GM12878 (cell line): ENCODE results near the gene GRB10. TPM values are rescaled to one million over a fixed set of nuclear protein-coding genes. Genes with fewer than 3 reads are reported as not detected.

ENCODE experiments used
- ATAC-seq: fragments of 200-7000 bp; cut with Tn5 transposase; 3 replicates; pipeline ENCODE4 v1.9.1; 2020; ENCODE audit warnings: mild to moderate bottlenecking, moderate library complexity
- BruUV-seq: library from RNA; stranded (reverse); fragments of 400-500 nt; replicated peaks from 2 replicates; lab custom pipeline; 2021; lab: Mats Ljungman, UMichigan
- CTCF ChIA-PET: fragments of 300-600 bp; sonication (Branson Sonifier 250); formaldehyde crosslinking; extraction: SDS; loops from one replicate; lab custom pipeline; 2021; ENCODE audit warnings: inconsistent platforms; lab: Yijun Ruan, JAX
- POLR2A ChIA-PET: fragments of 350-600 bp; formaldehyde crosslinking; extraction: SDS; loops from one replicate; lab custom pipeline; 2021; ENCODE audit warnings: inconsistent platforms; lab: Charles Lee
- RAD21 ChIA-PET: fragments of 300-600 bp; sonication (Branson Sonifier 250); formaldehyde crosslinking; loops from one replicate; lab custom pipeline; 2023; ENCODE audit warnings: antibody characterized with exemption; ENCODE audit not compliant: unreplicated experiment; lab: Charles Lee
- SMC1A ChIA-PET: fragments of 300-600 bp; sonication (Branson Sonifier 250); formaldehyde crosslinking; loops from one replicate; lab custom pipeline; 2023; ENCODE audit not compliant: unreplicated experiment, uncharacterized antibody; lab: Charles Lee
- DNase-seq: peaks from one replicate; pipeline ENCODE4 v3.0.0-alpha.2; 2011; ENCODE audit warnings: low read depth, low spot score
- FAIRE-seq: peaks from 3 replicates; lab custom pipeline; 2011; peaks lifted over from hg19 to GRCh38; lab: Jason Lieb, UNC
- H2AFZ ChIP-seq: 2 replicates; pipeline ENCODE4 v1.6.0; 2011; ENCODE audit warnings: low read depth, low read length, control low read depth; ENCODE audit not compliant: control insufficient read depth
- H3K27ac ChIP-seq: 2 replicates; pipeline ENCODE4 v1.5.1; 2011; ENCODE audit warnings: control low read depth; ENCODE audit not compliant: control insufficient read depth, insufficient read depth
- H3K27me3 ChIP-seq, 2 experiments: replicated peaks in 1 of 2; 2 replicates each; pipeline versions ENCODE4 v1.6.0 to v1.6.1; 2011; ENCODE audit warnings: low read length in 1 of 2; ENCODE audit not compliant: control insufficient read depth in 2 of 2, insufficient read depth in 2 of 2
- H3K36me3 ChIP-seq, 2 experiments: 2 replicates each; pipeline ENCODE4 v1.5.1; 2011; ENCODE audit warnings: low read length in 1 of 2; ENCODE audit not compliant: control insufficient read depth in 2 of 2, insufficient read depth in 2 of 2
- H3K4me1 ChIP-seq: 2 replicates; pipeline ENCODE4 v1.6.1; 2011; ENCODE audit warnings: mild to moderate bottlenecking, low read length, moderate library complexity, mixed read lengths; ENCODE audit not compliant: control insufficient read depth, insufficient read depth
- H3K4me2 ChIP-seq: 2 replicates; pipeline ENCODE4 v1.6.0; 2011; ENCODE audit warnings: control low read depth; ENCODE audit not compliant: control insufficient read depth, insufficient read depth
- H3K4me3 ChIP-seq: fragments of 200-600 bp; sonication (generic); 2 replicates; pipeline ENCODE4 v1.5.1; 2016
- H3K79me2 ChIP-seq: 2 replicates; pipeline ENCODE4 v1.6.0; 2011; ENCODE audit warnings: low read length; ENCODE audit not compliant: control insufficient read depth, insufficient read depth
- H3K9ac ChIP-seq: 2 replicates; pipeline ENCODE4 v1.8.0; 2011; ENCODE audit warnings: low read length, control low read depth, mixed read lengths; ENCODE audit not compliant: control insufficient read depth, insufficient read depth
- H3K9me3 ChIP-seq: replicated peaks from 3 replicates; pipeline ENCODE4 v1.5.1; 2011; ENCODE audit warnings: mild to moderate bottlenecking, low read length; ENCODE audit not compliant: control insufficient read depth, insufficient read depth
- H4K20me1 ChIP-seq: 2 replicates; pipeline ENCODE4 v1.6.0; 2011; ENCODE audit not compliant: control insufficient read depth, insufficient read depth
- CHD4 ChIP-seq: fragments of 200-600 bp; sonication (generic); IDR thresholded peaks from 2 replicates; pipeline ENCODE4 v1.6.1; 2016; ENCODE audit warnings: mild to moderate bottlenecking
- DPF2 ChIP-seq: fragments of 450-650 bp; IDR thresholded peaks from 2 replicates; pipeline ENCODE4 v1.6.1; 2017; ENCODE audit warnings: mild to moderate bottlenecking
- GATAD2B ChIP-seq: fragments of 450-650 bp; conservative IDR thresholded peaks from 2 replicates; pipeline ENCODE4 v1.6.1; 2017; ENCODE audit warnings: low read depth, mild to moderate bottlenecking, moderate library complexity
- HCFC1 ChIP-seq: fragments of 150-350 bp; IDR thresholded peaks from 2 replicates; pipeline ENCODE4 v1.6.1; 2014; ENCODE audit warnings: low read length
- HDAC2 ChIP-seq: fragments of 200-600 bp; sonication (generic); IDR thresholded peaks from 2 replicates; pipeline ENCODE4 v1.6.1; 2017
- HDGF ChIP-seq: fragments of 450-650 bp; IDR thresholded peaks from 2 replicates; pipeline ENCODE4 v1.6.1; 2016; ENCODE audit warnings: antibody characterized with exemption
- NBN ChIP-seq: fragments of 450-650 bp; IDR thresholded peaks from 2 replicates; pipeline ENCODE4 v1.6.1; 2016
- PAX5 ChIP-seq: IDR thresholded peaks from 2 replicates; pipeline ENCODE4 v1.6.1; 2011; ENCODE audit warnings: low read depth, low read length, borderline replicate concordance
- RAD21 ChIP-seq: IDR thresholded peaks from 2 replicates; pipeline ENCODE4 v1.6.1; 2011; ENCODE audit warnings: mild to moderate bottlenecking, low read depth, low read length, moderate library complexity; ENCODE audit not compliant: insufficient read depth
- RFX5 ChIP-seq: IDR thresholded peaks from 2 replicates; pipeline ENCODE4 v1.6.1; 2011; ENCODE audit warnings: low read depth, low read length, improper control_type of control experiment
- STAT1 ChIP-seq: fragments of 450-650 bp; conservative IDR thresholded peaks from 2 replicates; pipeline ENCODE4 v1.6.1; 2014; ENCODE audit warnings: antibody characterized with exemption, mild to moderate bottlenecking
- WRNIP1 ChIP-seq: IDR thresholded peaks from 2 replicates; pipeline ENCODE4 v1.6.1; 2011; ENCODE audit warnings: low read depth, low read length, improper control_type of control experiment, borderline replicate concordance
- ZZZ3 ChIP-seq: IDR thresholded peaks from 2 replicates; pipeline ENCODE4 v1.6.1; 2011; ENCODE audit warnings: low read depth; ENCODE audit not compliant: control insufficient read depth, insufficient read length
- WGBS: methylation state at CpG from one replicate; pipeline ENCODE4 v1.1.6; 2016; ENCODE audit warnings: low lambda C conversion rate; ENCODE audit not compliant: insufficient replicate concordance, insufficient coverage; ENCODE audit errors: missing lambda C conversion rate; 5-methylcytosine and 5-hydroxymethylcytosine counted together
- in situ Hi-C: fragments of 300-500 bp; cut with MboI; formaldehyde crosslinking; loops from 9 replicates; pipeline ENCODE4 v1.14.3; 2018; ENCODE audit warnings: mixed read lengths
- intact Hi-C: fragments of 100-400 bp; cut with micrococcal nuclease; formaldehyde crosslinking; loops from one replicate; pipeline ENCODE4 v1.14.2; 2022; ENCODE audit not compliant: unreplicated experiment
- polyA plus RNA-seq, 11 experiments: library from polyadenylated mRNA; depleted of rRNA in 4 of 11; unstranded in 6 of 11; stranded (reverse) in 5 of 11; fragments of >200 nt; fragmentation: Nextera tagmentation in 4 of 11; fragmentation: Illumina TruSeq in 1 of 11; extraction: Ambion mirVana in 4 of 11; extraction: Trizol in 1 of 11; gene quantifications; 1 replicate in 1 of 11; 2 replicates in 10 of 11; pipeline versions ENCODE4 v1.2.1 to v1.2.3, GENCODE V29; 2011 to 2016; ENCODE audit warnings: inconsistent platforms in 2 of 11, missing spikeins in 2 of 11, low read depth in 1 of 11
- total RNA-seq, 4 experiments: library from RNA; depleted of rRNA in 3 of 4; stranded (reverse); fragments of >200 nt in 3 of 4; fragmentation: Illumina TruSeq in 1 of 4; extraction: Trizol in 1 of 4; gene quantifications; 2 replicates each; pipeline versions ENCODE4 v1.2.1 to v1.2.3, GENCODE V29; 2013 to 2021
- TF ChIP-seq, protein P1 (sequence below): fragments of 450-650 bp; IDR thresholded peaks from 2 replicates; pipeline ENCODE4 v1.6.1; 2014; ENCODE audit warnings: mild to moderate bottlenecking
- TF ChIP-seq, protein P2 (sequence below): IDR thresholded peaks from 2 replicates; pipeline ENCODE4 v1.6.1; 2011; ENCODE audit warnings: borderline replicate concordance, low read depth, mild to moderate bottlenecking, moderate library complexity, low read length; ENCODE audit not compliant: insufficient read depth, poor library complexity, severe bottlenecking
- TF ChIP-seq, protein P3 (sequence below): fragments of 450-650 bp; IDR thresholded peaks from 2 replicates; pipeline ENCODE4 v1.6.1; 2017; ENCODE audit warnings: mild to moderate bottlenecking, moderate library complexity
- TF ChIP-seq, protein P4 (sequence below): IDR thresholded peaks from 2 replicates; pipeline ENCODE4 v1.6.1; 2011; ENCODE audit warnings: mild to moderate bottlenecking, low read depth, low read length, moderate library complexity; ENCODE audit not compliant: insufficient replicate concordance
- TF ChIP-seq, protein P5 (sequence below): fragments of 450-650 bp; IDR thresholded peaks from 2 replicates; pipeline ENCODE4 v1.6.1; 2016; ENCODE audit warnings: mild to moderate bottlenecking

Gene GRB10
- total and polyA plus RNA-seq, 10 of the 15 experiments (the other 5 are each of a cell fraction or from before 2014, with no cell fraction given) = 0.04 to 0.33 TPM; not detected in 8

DNA sequence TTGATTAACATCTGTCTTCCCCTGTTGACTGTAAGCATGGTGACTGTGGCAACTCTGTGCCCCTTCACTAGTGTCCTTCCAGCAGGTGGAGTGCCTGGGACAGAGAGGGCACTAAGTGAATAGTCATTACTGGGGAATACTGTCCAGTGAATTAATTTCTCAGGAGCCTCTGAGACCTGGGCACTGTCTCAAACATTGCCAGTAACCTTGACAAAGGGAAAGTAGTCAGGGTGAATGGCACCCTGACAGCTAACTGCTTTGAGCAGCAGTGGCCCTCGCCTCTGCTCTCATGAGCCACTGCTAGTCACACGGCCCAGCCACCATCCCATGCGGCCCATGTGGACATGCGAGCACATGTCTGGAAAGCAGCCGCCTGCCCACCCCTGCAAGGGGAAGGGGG, 13.1 kb upstream of the GRB10 start:
- no TSS peak for BruUV-seq
- TF ChIP-seq, protein P1, sequence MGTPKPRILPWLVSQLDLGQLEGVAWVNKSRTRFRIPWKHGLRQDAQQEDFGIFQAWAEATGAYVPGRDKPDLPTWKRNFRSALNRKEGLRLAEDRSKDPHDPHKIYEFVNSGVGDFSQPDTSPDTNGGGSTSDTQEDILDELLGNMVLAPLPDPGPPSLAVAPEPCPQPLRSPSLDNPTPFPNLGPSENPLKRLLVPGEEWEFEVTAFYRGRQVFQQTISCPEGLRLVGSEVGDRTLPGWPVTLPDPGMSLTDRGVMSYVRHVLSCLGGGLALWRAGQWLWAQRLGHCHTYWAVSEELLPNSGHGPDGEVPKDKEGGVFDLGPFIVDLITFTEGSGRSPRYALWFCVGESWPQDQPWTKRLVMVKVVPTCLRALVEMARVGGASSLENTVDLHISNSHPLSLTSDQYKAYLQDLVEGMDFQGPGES = no peak
- TF ChIP-seq STAT1 = no peak
- no peak for TF ChIP-seq WRNIP1
- TF ChIP-seq, protein P2, sequence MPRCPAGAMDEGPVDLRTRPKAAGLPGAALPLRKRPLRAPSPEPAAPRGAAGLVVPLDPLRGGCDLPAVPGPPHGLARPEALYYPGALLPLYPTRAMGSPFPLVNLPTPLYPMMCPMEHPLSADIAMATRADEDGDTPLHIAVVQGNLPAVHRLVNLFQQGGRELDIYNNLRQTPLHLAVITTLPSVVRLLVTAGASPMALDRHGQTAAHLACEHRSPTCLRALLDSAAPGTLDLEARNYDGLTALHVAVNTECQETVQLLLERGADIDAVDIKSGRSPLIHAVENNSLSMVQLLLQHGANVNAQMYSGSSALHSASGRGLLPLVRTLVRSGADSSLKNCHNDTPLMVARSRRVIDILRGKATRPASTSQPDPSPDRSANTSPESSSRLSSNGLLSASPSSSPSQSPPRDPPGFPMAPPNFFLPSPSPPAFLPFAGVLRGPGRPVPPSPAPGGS = no peak
- TF ChIP-seq, protein P3, sequence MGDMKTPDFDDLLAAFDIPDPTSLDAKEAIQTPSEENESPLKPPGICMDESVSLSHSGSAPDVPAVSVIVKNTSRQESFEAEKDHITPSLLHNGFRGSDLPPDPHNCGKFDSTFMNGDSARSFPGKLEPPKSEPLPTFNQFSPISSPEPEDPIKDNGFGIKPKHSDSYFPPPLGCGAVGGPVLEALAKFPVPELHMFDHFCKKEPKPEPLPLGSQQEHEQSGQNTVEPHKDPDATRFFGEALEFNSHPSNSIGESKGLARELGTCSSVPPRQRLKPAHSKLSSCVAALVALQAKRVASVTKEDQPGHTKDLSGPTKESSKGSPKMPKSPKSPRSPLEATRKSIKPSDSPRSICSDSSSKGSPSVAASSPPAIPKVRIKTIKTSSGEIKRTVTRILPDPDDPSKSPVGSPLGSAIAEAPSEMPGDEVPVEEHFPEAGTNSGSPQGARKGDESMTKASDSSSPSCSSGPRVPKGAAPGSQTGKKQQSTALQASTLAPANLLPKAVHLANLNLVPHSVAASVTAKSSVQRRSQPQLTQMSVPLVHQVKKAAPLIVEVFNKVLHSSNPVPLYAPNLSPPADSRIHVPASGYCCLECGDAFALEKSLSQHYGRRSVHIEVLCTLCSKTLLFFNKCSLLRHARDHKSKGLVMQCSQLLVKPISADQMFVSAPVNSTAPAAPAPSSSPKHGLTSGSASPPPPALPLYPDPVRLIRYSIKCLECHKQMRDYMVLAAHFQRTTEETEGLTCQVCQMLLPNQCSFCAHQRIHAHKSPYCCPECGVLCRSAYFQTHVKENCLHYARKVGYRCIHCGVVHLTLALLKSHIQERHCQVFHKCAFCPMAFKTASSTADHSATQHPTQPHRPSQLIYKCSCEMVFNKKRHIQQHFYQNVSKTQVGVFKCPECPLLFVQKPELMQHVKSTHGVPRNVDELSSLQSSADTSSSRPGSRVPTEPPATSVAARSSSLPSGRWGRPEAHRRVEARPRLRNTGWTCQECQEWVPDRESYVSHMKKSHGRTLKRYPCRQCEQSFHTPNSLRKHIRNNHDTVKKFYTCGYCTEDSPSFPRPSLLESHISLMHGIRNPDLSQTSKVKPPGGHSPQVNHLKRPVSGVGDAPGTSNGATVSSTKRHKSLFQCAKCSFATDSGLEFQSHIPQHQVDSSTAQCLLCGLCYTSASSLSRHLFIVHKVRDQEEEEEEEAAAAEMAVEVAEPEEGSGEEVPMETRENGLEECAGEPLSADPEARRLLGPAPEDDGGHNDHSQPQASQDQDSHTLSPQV = no peak
- TF ChIP-seq PAX5 = no peak
- no peak for TF ChIP-seq ZZZ3
- no peak for TF ChIP-seq HDGF
- TF ChIP-seq HCFC1 = no peak
- no peak for TF ChIP-seq NBN
- TF ChIP-seq DPF2 = no peak
- TF ChIP-seq CHD4 = no peak
- TF ChIP-seq, protein P4, sequence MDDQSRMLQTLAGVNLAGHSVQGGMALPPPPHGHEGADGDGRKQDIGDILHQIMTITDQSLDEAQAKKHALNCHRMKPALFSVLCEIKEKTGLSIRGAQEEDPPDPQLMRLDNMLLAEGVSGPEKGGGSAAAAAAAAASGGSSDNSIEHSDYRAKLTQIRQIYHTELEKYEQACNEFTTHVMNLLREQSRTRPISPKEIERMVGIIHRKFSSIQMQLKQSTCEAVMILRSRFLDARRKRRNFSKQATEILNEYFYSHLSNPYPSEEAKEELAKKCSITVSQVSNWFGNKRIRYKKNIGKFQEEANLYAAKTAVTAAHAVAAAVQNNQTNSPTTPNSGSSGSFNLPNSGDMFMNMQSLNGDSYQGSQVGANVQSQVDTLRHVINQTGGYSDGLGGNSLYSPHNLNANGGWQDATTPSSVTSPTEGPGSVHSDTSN = no peak
- no peak for TF ChIP-seq RAD21
- no peak for TF ChIP-seq HDAC2
- TF ChIP-seq, protein P5, sequence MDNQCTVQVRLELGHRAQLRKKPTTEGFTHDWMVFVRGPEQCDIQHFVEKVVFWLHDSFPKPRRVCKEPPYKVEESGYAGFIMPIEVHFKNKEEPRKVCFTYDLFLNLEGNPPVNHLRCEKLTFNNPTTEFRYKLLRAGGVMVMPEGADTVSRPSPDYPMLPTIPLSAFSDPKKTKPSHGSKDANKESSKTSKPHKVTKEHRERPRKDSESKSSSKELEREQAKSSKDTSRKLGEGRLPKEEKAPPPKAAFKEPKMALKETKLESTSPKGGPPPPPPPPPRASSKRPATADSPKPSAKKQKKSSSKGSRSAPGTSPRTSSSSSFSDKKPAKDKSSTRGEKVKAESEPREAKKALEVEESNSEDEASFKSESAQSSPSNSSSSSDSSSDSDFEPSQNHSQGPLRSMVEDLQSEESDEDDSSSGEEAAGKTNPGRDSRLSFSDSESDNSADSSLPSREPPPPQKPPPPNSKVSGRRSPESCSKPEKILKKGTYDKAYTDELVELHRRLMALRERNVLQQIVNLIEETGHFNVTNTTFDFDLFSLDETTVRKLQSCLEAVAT = no peak
- no peak for TF ChIP-seq GATAD2B
- no peak for TF ChIP-seq RFX5
- Histone ChIP-seq H3K9me3 (no peaks in the 10 kb centered on the region), H2AFZ (no peak overlapping the region), H4K20me1 (no peaks in the 10 kb centered on the region), H3K4me3 (no peak overlapping the region), H3K4me1 (no peaks in the 10 kb centered on the region), H3K36me3 (no peaks in the 10 kb centered on the region), H3K79me2 (no peaks in the 10 kb centered on the region), H3K4me2 (no peak overlapping the region), H3K27me3 (peaks cover 0 to 9% of the 10 kb centered on the region in 2 experiments), H3K27ac (no peak overlapping the region), H3K9ac (no peak overlapping the region)
- intact Hi-C loops = no loop called here
- ChIA-PET RAD21 (no interaction called here), SMC1A (no interaction called here), POLR2A (no interaction called here), CTCF (no interaction called here)
- in situ Hi-C loops = no loop called here
- ATAC-seq = no peak
- 16% methylated on average over 5 of the region's 5 CpGs for WGBS
- FAIRE-seq = no peak
- no peak for DNase-seq
